HG03378 (cell line): ENCODE measurements around the gene UPF3A.
"Not testable (repeated sequence)": the region's sequence is repeated elsewhere in the genome, so short reads cannot be mapped to it uniquely, and the experiment has no call there.

Source experiments
- ATAC-seq: cut with Tn5 transposase; IDR thresholded peaks from one replicate; pipeline ENCODE4 v1.9.1; 2021; ENCODE audit warnings: mild to moderate bottlenecking, moderate library complexity; ENCODE audit not compliant: unreplicated experiment

Gene UPF3A

GRCh38 chr13:114333881-114334280, 52.5 kb downstream of the UPF3A start:
- ATAC-seq, result not testable (repeated sequence)

- ATAC-seq, result no peak
Measured at GRCh38 chr13:114334305-114335053, 53.1 kb downstream of the UPF3A start.

GRCh38 chr13:114336457-114336856, 55.1 kb downstream of the UPF3A start:
- ATAC-seq, result not testable (repeated sequence)

GRCh38 chr13:114338959-114339358, 57.6 kb downstream of the UPF3A start:
- ATAC-seq, result no peak

GRCh38 chr13:114339857-114340534, 58.6 kb downstream of the UPF3A start:
- no peak for ATAC-seq

GRCh38 chr13:114341003-114341777, 59.8 kb downstream of the UPF3A start:
- no peak for ATAC-seq

GRCh38 chr13:114347256-114347655, 65.9 kb downstream of the UPF3A start:
- ATAC-seq, result not testable (repeated sequence)

- ATAC-seq, result not testable (repeated sequence)
Measured at GRCh38 chr13:114352763-114353162, 71.4 kb downstream of the UPF3A start.

GRCh38 chr13:114353382-114353781, 72.0 kb downstream of the UPF3A start:
- ATAC-seq, result not testable (repeated sequence)
